ENCODE results near the gene RIPPLY3. TPM values are rescaled to one million over a fixed set of nuclear protein-coding genes. Genes with fewer than 3 reads are reported as not detected.

Gene RIPPLY3
- total RNA-seq, 2 experiments from 2014 or later = not detected

DNA sequence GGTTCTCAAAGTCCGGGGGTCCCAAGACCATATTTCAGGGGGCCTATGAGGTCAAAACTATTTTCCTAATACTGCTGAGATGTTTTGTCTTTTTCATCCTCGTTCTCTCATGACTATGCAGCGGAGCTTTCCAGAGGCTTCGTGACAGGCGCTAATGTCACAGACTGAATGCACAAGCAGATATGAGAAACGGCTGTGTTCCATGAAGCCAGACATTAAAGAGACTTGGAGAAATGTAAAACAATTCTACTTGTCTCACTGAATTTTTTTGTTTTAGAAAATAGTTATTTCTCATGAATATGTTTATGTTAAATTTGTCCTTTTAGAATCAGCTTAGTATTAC lies 56.1 kb downstream of the RIPPLY3 start:
- no TSS peak for BruUV-seq (replicated peaks)
- H3K9me3 ChIP-seq (ENCODE audit: low read length) = no peaks in the 10 kb centered on the region
- peaks cover 8% of the 10 kb centered on the region; the same call in 1 of the 2 replicates for H3K36me3 ChIP-seq (ENCODE audit: insufficient read depth, low read length)
- ChIA-PET CTCF (ENCODE audit: unreplicated experiment) (no interaction called here), POLR2A (interaction anchor here (1.3 kb wide), 1 partner anchor 10 kb away, joined by 5 read pairs; no protein-coding TSS in a partner anchor)
- H4K20me1 ChIP-seq (ENCODE audit: insufficient read depth, low read length) = no peaks in the 10 kb centered on the region
- no peaks in the 10 kb centered on the region for H3K79me2 ChIP-seq (ENCODE audit: insufficient read depth, low read depth, low read length)
- TF ChIP-seq CTCF (conservative IDR thresholded peaks at IDR 0.05; ENCODE audit: low read length) = no peak
- no peak for TF ChIP-seq EZH2phosphoT487 (IDR thresholded peaks at IDR 0.05; ENCODE audit: borderline replicate concordance, low read depth, low read length)
- H3K4me2 ChIP-seq (ENCODE audit: low read length) = peak overlapping the region; percentile 54
- H3K27ac ChIP-seq (ENCODE audit: low read depth, low read length, poor library complexity, severe bottlenecking) = peak overlapping the region; percentile 15
- peak overlapping the region; percentile 2; the same call in 1 of the 2 replicates for H2AFZ ChIP-seq (ENCODE audit: low read length)
- peaks cover 43% of the 10 kb centered on the region for H3K4me1 ChIP-seq (ENCODE audit: insufficient read depth, low read length, poor library complexity, severe bottlenecking)
- no peak for DNase-seq (ENCODE audit: low spot score)
- peak overlapping the region; percentile 8 for H3K4me3 ChIP-seq (ENCODE audit: low read depth, low read length, poor library complexity, severe bottlenecking)
- intact Hi-C loops (cut with micrococcal nuclease; ENCODE audit: unreplicated experiment) = no loop called here
- no peaks in the 10 kb centered on the region for H3K9me2 ChIP-seq (ENCODE audit: insufficient read depth, low read length)

DNA sequence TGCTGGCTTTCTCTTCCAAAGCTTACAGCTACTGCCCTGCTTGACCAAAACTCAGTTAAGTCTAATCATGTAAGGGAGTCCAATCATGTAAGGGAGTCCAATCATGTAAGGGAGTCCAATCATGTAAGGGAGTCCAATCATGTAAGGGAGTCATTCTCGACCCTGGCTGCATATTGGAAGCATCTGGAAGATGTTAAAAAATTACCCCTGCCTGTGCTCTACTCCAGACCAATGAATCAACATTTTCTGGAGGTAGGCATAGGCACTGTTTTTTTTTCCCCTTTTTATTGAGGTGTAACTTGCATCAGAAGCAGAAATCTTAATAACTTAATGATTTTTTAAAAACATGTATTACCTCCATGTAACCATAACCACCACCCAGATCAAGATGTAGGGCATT lies 56.9 kb downstream of the RIPPLY3 start:
- Histone ChIP-seq H3K4me1 (ENCODE audit: insufficient read depth, low read length, poor library complexity, severe bottlenecking) (peaks cover 43% of the 10 kb centered on the region), H3K4me3 (ENCODE audit: low read depth, low read length, poor library complexity, severe bottlenecking) (no peak overlapping the region), H4K20me1 (ENCODE audit: insufficient read depth, low read length) (no peaks in the 10 kb centered on the region), H3K9me2 (ENCODE audit: insufficient read depth, low read length) (no peaks in the 10 kb centered on the region), H3K4me2 (ENCODE audit: low read length) (peak overlapping the region; percentile 53; the same call in 1 of the 2 replicates), H3K36me3 (ENCODE audit: insufficient read depth, low read length) (peaks cover 8% of the 10 kb centered on the region; the same call in 1 of the 2 replicates), H3K27ac (ENCODE audit: low read depth, low read length, poor library complexity, severe bottlenecking) (no peak overlapping the region), H2AFZ (ENCODE audit: low read length) (no peak overlapping the region), H3K79me2 (ENCODE audit: insufficient read depth, low read depth, low read length) (no peaks in the 10 kb centered on the region), H3K9me3 (ENCODE audit: low read length) (no peaks in the 10 kb centered on the region)
- POLR2A ChIA-PET = no interaction called here
- DNase-seq (ENCODE audit: low spot score) = no peak
- no TSS peak for BruUV-seq (replicated peaks)
- TF ChIP-seq EZH2phosphoT487 (IDR thresholded peaks at IDR 0.05; ENCODE audit: borderline replicate concordance, low read depth, low read length) (no peak), CTCF (conservative IDR thresholded peaks at IDR 0.05; ENCODE audit: low read length) (no peak)
- CTCF ChIA-PET (ENCODE audit: unreplicated experiment) = no interaction called here
- intact Hi-C loops (cut with micrococcal nuclease; ENCODE audit: unreplicated experiment) = no loop called here

DNA sequence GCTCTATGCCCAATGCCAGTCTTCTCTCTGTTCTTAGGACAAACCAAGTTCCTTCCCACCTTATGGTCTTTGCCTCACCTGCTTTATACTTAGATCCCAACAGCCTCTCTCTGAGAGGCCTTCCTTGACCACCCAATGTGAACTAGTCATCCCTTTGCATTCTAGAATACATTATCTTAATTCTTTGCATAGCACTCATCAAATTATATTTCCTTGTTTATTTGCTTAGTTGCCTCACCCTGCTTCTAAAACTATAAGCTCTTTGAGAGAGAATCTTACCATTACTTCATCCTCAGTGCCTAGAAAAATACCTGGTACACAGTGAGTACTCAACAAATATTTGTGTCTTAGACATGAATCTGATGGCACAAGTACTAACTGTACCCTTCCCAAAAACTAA lies 58.3 kb downstream of the RIPPLY3 start:
- peaks cover 43% of the 10 kb centered on the region for H3K4me1 ChIP-seq (ENCODE audit: insufficient read depth, low read length, poor library complexity, severe bottlenecking)
- no peaks in the 10 kb centered on the region for H3K9me2 ChIP-seq (ENCODE audit: insufficient read depth, low read length)
- no peak overlapping the region for H3K4me3 ChIP-seq (ENCODE audit: low read depth, low read length, poor library complexity, severe bottlenecking)
- BruUV-seq (replicated peaks) = no TSS peak
- no peak for TF ChIP-seq CTCF (conservative IDR thresholded peaks at IDR 0.05; ENCODE audit: low read length)
- no peak for TF ChIP-seq EZH2phosphoT487 (IDR thresholded peaks at IDR 0.05; ENCODE audit: borderline replicate concordance, low read depth, low read length)
- H3K27ac ChIP-seq (ENCODE audit: low read depth, low read length, poor library complexity, severe bottlenecking) = no peak overlapping the region
- intact Hi-C loops (cut with micrococcal nuclease; ENCODE audit: unreplicated experiment) = no loop called here
- H2AFZ ChIP-seq (ENCODE audit: low read length) = no peak overlapping the region
- no peak for DNase-seq (ENCODE audit: low spot score)
- ChIA-PET POLR2A (interaction anchor here (0.7 kb wide), 1 partner anchor 542 kb away, joined by 3 read pairs; no protein-coding TSS in a partner anchor), CTCF (ENCODE audit: unreplicated experiment) (no interaction called here)
- H3K36me3 ChIP-seq (ENCODE audit: insufficient read depth, low read length) = peaks cover 8% of the 10 kb centered on the region; the same call in 1 of the 2 replicates
- H3K9me3 ChIP-seq (ENCODE audit: low read length) = no peaks in the 10 kb centered on the region
- no peak overlapping the region for H3K4me2 ChIP-seq (ENCODE audit: low read length)
- H3K79me2 ChIP-seq (ENCODE audit: insufficient read depth, low read depth, low read length) = no peaks in the 10 kb centered on the region
- H4K20me1 ChIP-seq (ENCODE audit: insufficient read depth, low read length) = no peaks in the 10 kb centered on the region
